ENCODE results near the gene LRRTM2. TPM values are rescaled to one million over a fixed set of nuclear protein-coding genes. Genes with fewer than 3 reads are reported as not detected.

Gene LRRTM2
- total RNA-seq, 1 donor from 2014 or later: 104 TPM

- DNase-seq: no peak
Measured at GRCh38 chr5:138878437-138879235, 3.5 kb upstream of the LRRTM2 start.

- no peak for DNase-seq
Measured at GRCh38 chr5:138876811-138877210, 1.7 kb upstream of the LRRTM2 start.

- DNase-seq: no peak
Measured at GRCh38 chr5:138875946-138876345, 811 bp upstream of the LRRTM2 start.

GRCh38 chr5:138875552-138875875 is 379 bp upstream of the LRRTM2 start:
- DNase-seq: no peak

GRCh38 chr5:138874241-138874640 is 894 bp downstream of the LRRTM2 start:
- DNase-seq: peak; percentile 16

GRCh38 chr5:138873466-138874221 is 1.5 kb downstream of the LRRTM2 start:
- DNase-seq: peak; percentile 17

- DNase-seq: no peak
Measured at GRCh38 chr5:138872841-138873465, 2.2 kb downstream of the LRRTM2 start.

GRCh38 chr5:138870611-138871010 is 4.5 kb downstream of the LRRTM2 start:
- no peak for DNase-seq

GRCh38 chr5:138869763-138870500 is 5.2 kb downstream of the LRRTM2 start:
- no peak for DNase-seq

GRCh38 chr5:138869038-138869437 is 6.1 kb downstream of the LRRTM2 start:
- no peak for DNase-seq

GRCh38 chr5:138867011-138867410 is 8.1 kb downstream of the LRRTM2 start:
- no peak for DNase-seq

- no peak for DNase-seq
Measured at GRCh38 chr5:138853132-138853531, 22.0 kb downstream of the LRRTM2 start.

GRCh38 chr5:138850865-138851435 is 24.2 kb downstream of the LRRTM2 start:
- no peak for DNase-seq

- no peak for DNase-seq
Measured at GRCh38 chr5:138849882-138850281, 25.3 kb downstream of the LRRTM2 start.

GRCh38 chr5:138849439-138849838 is 25.7 kb downstream of the LRRTM2 start:
- no peak for DNase-seq

- DNase-seq: no peak
Measured at GRCh38 chr5:138844812-138845513, 30.2 kb downstream of the LRRTM2 start.

GRCh38 chr5:138844125-138844461 is 31.0 kb downstream of the LRRTM2 start:
- DNase-seq: no peak

GRCh38 chr5:138843316-138844124 is 31.6 kb downstream of the LRRTM2 start:
- DNase-seq: no peak

GRCh38 chr5:138841531-138841930 is 33.6 kb downstream of the LRRTM2 start:
- no peak for DNase-seq

GRCh38 chr5:138840103-138840502 is 35.0 kb downstream of the LRRTM2 start:
- no peak for DNase-seq

GRCh38 chr5:138837160-138837559 is 38.0 kb downstream of the LRRTM2 start:
- no peak for DNase-seq

All from occipital lobe (tissue), 2 donors.